Measurements from ENCODE around the gene SMCO4. TPM values are rescaled to one million over a fixed set of nuclear protein-coding genes. Genes with fewer than 3 reads are reported as not detected.
A peak's percentile ranks its signal among the peaks of the same experiment; 100 is the strongest.

The SMCO4 gene
- total RNA-seq, 6 experiments from 2014 or later, result 43.5 to 106 (median 51.8) TPM

DNA sequence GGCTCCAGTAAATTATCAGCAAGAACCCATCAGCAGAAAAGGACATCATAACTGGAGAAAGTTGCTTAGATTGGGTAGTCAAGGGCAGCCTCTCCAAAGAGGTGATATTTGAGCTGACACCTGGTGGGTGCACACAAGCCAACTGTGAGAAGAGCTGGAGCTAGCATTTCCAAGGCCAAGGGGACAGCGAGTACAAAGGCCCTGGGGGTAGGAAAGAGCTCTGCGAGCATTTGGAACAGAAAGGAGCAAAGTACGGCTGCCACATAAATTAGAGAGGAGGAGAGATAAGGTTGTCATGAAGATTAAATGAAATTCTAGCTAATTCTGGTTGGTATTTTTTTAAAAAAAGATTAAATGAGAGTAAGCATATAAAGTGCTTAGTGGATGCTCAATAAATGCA is 21.7 kb upstream of the SMCO4 start:
- H3K4me3 ChIP-seq, result no peak overlapping the region
- TF ChIP-seq CTCF (IDR thresholded peaks at IDR 0.05), result no peak
- H3K27ac ChIP-seq, result no peak overlapping the region
- 39% methylated on average over 3 of the region's 3 CpGs for WGBS (ENCODE audit: insufficient coverage, low coverage, low lambda C conversion rate, missing lambda C conversion rate)
- DNase-seq, result no peak
- no peaks in the 10 kb centered on the region for H3K36me3 ChIP-seq
- peaks cover 0 to 30% (median 15%) of the 10 kb centered on the region in 4 donors for H3K4me1 ChIP-seq
- no peak for ATAC-seq
- intact Hi-C loops (cut with DNase I), result no loop called here
- H3K9me3 ChIP-seq, result no peaks in the 10 kb centered on the region
- no peaks in the 10 kb centered on the region for H3K27me3 ChIP-seq

DNA sequence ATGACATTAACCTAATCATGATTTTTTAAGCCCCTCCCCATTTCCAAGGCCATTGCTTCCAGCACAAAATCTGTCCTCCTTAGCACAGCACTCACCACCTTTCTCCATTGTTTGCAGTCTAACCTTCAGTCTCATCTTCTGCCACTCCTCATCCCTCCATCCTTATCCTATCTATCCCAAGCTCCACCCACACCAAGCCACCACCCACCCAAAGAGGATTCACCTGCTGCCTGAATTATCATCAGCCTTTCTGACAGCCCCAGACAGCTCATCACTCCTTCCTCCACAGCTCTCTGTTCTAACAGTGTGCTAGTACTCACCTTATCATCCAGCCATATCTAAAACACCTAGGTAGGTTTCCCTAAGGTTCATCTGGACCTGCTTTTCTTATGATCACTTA is 20.7 kb upstream of the SMCO4 start:
- H3K4me3 ChIP-seq, result no peak overlapping the region
- H3K4me1 ChIP-seq, result peaks cover 0 to 20% (median 9%) of the 10 kb centered on the region in 4 donors
- H3K9me3 ChIP-seq, result no peaks in the 10 kb centered on the region
- TF ChIP-seq POLR2A (IDR thresholded peaks at IDR 0.05), result no peak
- no peak for TF ChIP-seq CTCF (IDR thresholded peaks at IDR 0.05)
- intact Hi-C loops (cut with DNase I), result no loop called here
- DNase-seq, result no peak
- H3K27me3 ChIP-seq, result no peaks in the 10 kb centered on the region
- H3K27ac ChIP-seq, result no peak overlapping the region
- ATAC-seq, result no peak
- H3K36me3 ChIP-seq, result no peaks in the 10 kb centered on the region

DNA sequence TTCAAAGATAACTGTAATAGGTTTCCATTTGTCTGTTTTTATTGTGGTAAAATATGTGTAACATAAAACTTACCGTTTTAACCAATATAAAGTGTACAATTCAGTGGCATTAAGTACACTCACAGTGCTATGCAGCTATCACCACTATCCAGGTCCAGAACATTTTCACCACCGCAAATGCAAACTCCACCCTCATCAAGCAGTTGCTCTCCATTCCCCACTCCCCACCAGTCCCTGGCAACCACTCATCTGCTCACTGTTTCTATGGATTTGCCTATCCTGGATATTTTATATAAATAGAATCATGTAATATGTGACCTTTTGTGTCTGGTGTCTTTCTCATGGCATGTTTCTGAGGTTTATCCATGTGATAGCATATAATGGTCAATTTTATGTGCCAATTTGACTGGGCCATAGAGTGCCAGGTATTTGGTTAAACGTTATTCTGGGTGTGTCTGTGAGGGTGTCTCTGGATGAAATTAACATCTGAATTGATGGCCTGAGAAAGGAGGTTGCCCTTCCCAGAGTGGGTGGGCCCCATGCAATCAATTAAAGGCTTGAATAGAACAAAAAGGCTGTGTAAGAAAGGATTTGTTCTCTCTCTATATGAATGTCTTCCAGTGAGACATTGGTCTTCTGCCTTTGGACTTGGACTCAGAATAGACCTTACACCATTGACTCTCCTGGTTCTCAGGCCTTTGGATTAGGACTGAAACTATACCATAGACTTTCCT is 17.2 kb upstream of the SMCO4 start:
- TF ChIP-seq CTCF (IDR thresholded peaks at IDR 0.05), result no peak
- no peak for TF ChIP-seq POLR2A (IDR thresholded peaks at IDR 0.05)

DNA sequence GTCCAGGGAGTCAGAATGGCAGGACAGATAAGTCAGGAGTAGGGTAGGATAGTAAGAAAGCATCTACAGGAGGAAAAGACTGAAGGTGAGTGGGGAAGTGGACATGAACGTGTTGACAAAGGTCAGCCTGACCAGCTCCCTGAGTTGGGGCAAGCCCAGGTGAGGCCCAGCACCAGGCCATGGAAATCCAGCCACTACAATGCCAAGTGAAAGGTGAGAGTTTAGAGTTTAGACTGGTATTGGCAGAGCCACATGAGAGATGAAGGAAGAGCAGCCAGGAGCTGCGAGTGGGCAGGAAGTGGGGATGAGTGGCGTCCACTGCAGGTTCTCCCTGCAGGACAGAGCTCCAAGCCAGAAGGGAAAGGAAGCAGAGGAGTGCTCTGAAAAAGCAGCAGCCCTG is 16.5 kb upstream of the SMCO4 start:
- DNase-seq (peak in 1 of 3 donors; percentile 56), ATAC-seq (peak in 3 of 4 donors; percentile 29 to 60 (median 47))
- H3K36me3 ChIP-seq, result no peaks in the 10 kb centered on the region
- intact Hi-C loops (cut with DNase I), result no loop called here
- TF ChIP-seq POLR2A (IDR thresholded peaks at IDR 0.05), result no peak
- no peak for TF ChIP-seq CTCF (IDR thresholded peaks at IDR 0.05)
- no peaks in the 10 kb centered on the region for H3K27me3 ChIP-seq
- 43% methylated on average over 3 of the region's 3 CpGs for WGBS (ENCODE audit: insufficient coverage, low coverage, low lambda C conversion rate, missing lambda C conversion rate)
- H3K9me3 ChIP-seq, result no peaks in the 10 kb centered on the region
- no peak overlapping the region for H3K4me3 ChIP-seq
- H3K27ac ChIP-seq, result no peak overlapping the region
- no peaks in the 10 kb centered on the region for H3K4me1 ChIP-seq

More for the DNA sequence above, 17.2 kb upstream of the SMCO4 start:
- WGBS (ENCODE audit: insufficient coverage, low coverage, low lambda C conversion rate, missing lambda C conversion rate), result 76% methylated on average over 3 of the region's 3 CpGs
- Histone ChIP-seq H3K27ac (no peak overlapping the region), H3K27me3 (no peaks in the 10 kb centered on the region), H3K9me3 (no peaks in the 10 kb centered on the region), H3K4me3 (no peak overlapping the region), H3K4me1 (no peaks in the 10 kb centered on the region), H3K36me3 (no peaks in the 10 kb centered on the region)
- DNase-seq, result no peak
- ATAC-seq, result no peak
- intact Hi-C loops (cut with DNase I), result no loop called here
